CD4-positive, alpha-beta T cell (primary cell): ENCODE data around the gene AGAP1. TPM values are rescaled to one million over a fixed set of nuclear protein-coding genes. Genes with fewer than 3 reads are reported as not detected.

Experiments used
- ATAC-seq: fragments of 200-7000 bp; cut with Tn5 transposase; one replicate; pipeline ENCODE4 v1.10.0; 2022; ENCODE audit warnings: mild to moderate bottlenecking; ENCODE audit not compliant: poor library complexity
- CTCF ChIA-PET: fragments of 350-600 bp; sonication (Branson Sonifier 250); formaldehyde crosslinking; loops from one replicate; lab custom pipeline; 2021; ENCODE audit warnings: antibody characterized with exemption, inconsistent platforms; lab: Charles Lee
- POLR2A ChIA-PET: fragments of 350-600 bp; sonication (Branson Sonifier 250); formaldehyde crosslinking; loops from one replicate; lab custom pipeline; 2021; ENCODE audit warnings: antibody characterized with exemption, inconsistent platforms; lab: Charles Lee
- DNase-seq, 14 experiments: peaks; one replicate each; pipeline ENCODE4 v3.0.0-alpha.2; 2013 to 2020; ENCODE audit warnings: mixed read lengths in 2 of 14
- H3K27ac ChIP-seq, 2 donors: one replicate each; pipeline versions ENCODE4 v1.5.1 to v1.7.0; 2013; ENCODE audit warnings: low read length in 2 of 2, low read depth in 1 of 2, mild to moderate bottlenecking in 1 of 2
- H3K27me3 ChIP-seq, 2 experiments: 1 replicate in 1 of 2; 2 replicates in 1 of 2; pipeline versions ENCODE4 v1.6.1 to v1.7.0; 2013; ENCODE audit warnings: low read length in 2 of 2, control low read depth in 1 of 2, mild to moderate bottlenecking in 1 of 2, moderate library complexity in 1 of 2; ENCODE audit not compliant: insufficient read depth in 2 of 2, control insufficient read depth in 1 of 2
- H3K36me3 ChIP-seq: one replicate; pipeline ENCODE4 v1.6.1; 2013; ENCODE audit warnings: low read length, control low read depth; ENCODE audit not compliant: insufficient read depth
- H3K4me1 ChIP-seq: one replicate; pipeline ENCODE4 v1.6.1; 2013; ENCODE audit warnings: low read length, control low read depth; ENCODE audit not compliant: insufficient read depth
- H3K4me3 ChIP-seq: one replicate; pipeline ENCODE4 v1.5.1; 2013; ENCODE audit warnings: mild to moderate bottlenecking, low read length, moderate library complexity
- H3K9me3 ChIP-seq, 2 experiments: 1 replicate in 1 of 2; 2 replicates in 1 of 2; pipeline versions ENCODE4 v1.6.1 to v1.7.0; 2013; ENCODE audit warnings: low read length in 2 of 2, mild to moderate bottlenecking in 2 of 2, control low read depth in 1 of 2, moderate library complexity in 1 of 2; ENCODE audit not compliant: control insufficient read depth in 1 of 2, insufficient read depth in 1 of 2
- H3K27ac Mint-ChIP-seq: one replicate; pipeline ENCODE4 v1.8.0; 2020; ENCODE audit warnings: mixed read lengths
- H3K27me3 Mint-ChIP-seq: one replicate; pipeline ENCODE4 v1.8.0; 2021; ENCODE audit warnings: mixed read lengths
- H3K36me3 Mint-ChIP-seq: one replicate; pipeline ENCODE4 v1.8.0; 2021; ENCODE audit warnings: low read depth, mixed read lengths
- H3K4me1 Mint-ChIP-seq: one replicate; pipeline ENCODE4 v1.8.0; 2021; ENCODE audit warnings: low read depth, mixed read lengths
- H3K4me3 Mint-ChIP-seq: one replicate; pipeline ENCODE4 v1.8.0; 2020; ENCODE audit warnings: mild to moderate bottlenecking, mixed read lengths
- H3K9me3 Mint-ChIP-seq: one replicate; pipeline ENCODE4 v1.8.0; 2020; ENCODE audit warnings: mixed read lengths
- CTCF ChIP-seq: fragments of 200-600 bp; IDR thresholded peaks from one replicate; pipeline ENCODE4 v1.8.0; 2022; ENCODE audit warnings: antibody characterized with exemption, mild to moderate bottlenecking
- intact Hi-C, 2 experiments: fragments of 100-400 bp; cut with DNase I in 1 of 2; cut with micrococcal nuclease in 1 of 2; formaldehyde crosslinking; loops; one replicate each; pipeline versions ENCODE4 v1.15.1 to v1.9.0; 2023 to 2025; cut with DNase I, micrococcal nuclease
- total RNA-seq, 174 experiments: library from RNA in 2 of 174; stranded (reverse) in 2 of 174; gene quantifications; one replicate each; pipeline ENCODE4 v1.2.3 and lab custom pipeline; 2021 to 2026

The AGAP1 gene
- total RNA-seq, 2 experiments from 2014 or later = 2.6 to 3.1 TPM

GRCh38 chr2:235803028-235803427 lies 309.2 kb downstream of the AGAP1 start:
- no peak for DNase-seq
- ATAC-seq = no peak
- intact Hi-C loops = no loop called here

GRCh38 chr2:235804676-235805075 lies 310.8 kb downstream of the AGAP1 start:
- Histone ChIP-seq H3K27ac (no peak overlapping the region), H3K4me1 (no peaks in the 10 kb centered on the region), H3K36me3 (no peaks in the 10 kb centered on the region), H3K9me3 (peaks cover 0 to 8% of the 10 kb centered on the region in 2 experiments), H3K4me3 (no peak overlapping the region), H3K27me3 (peaks cover 0 to 4% of the 10 kb centered on the region in 2 experiments)
- Mint-ChIP-seq H3K27ac (no peak overlapping the region), H3K36me3 (no peaks in the 10 kb centered on the region), H3K4me3 (no peak overlapping the region), H3K27me3 (peaks cover 15% of the 10 kb centered on the region), H3K9me3 (no peaks in the 10 kb centered on the region), H3K4me1 (no peaks in the 10 kb centered on the region)
- DNase-seq (no peak), ATAC-seq (no peak)
- ChIA-PET CTCF (no interaction called here), POLR2A (no interaction called here)
- TF ChIP-seq CTCF = no peak
- intact Hi-C loops = no loop called here

More at GRCh38 chr2:235803028-235803427, 309.2 kb downstream of the AGAP1 start:
- Mint-ChIP-seq H3K9me3 (no peaks in the 10 kb centered on the region), H3K4me1 (no peaks in the 10 kb centered on the region), H3K27me3 (peaks cover 19% of the 10 kb centered on the region), H3K27ac (no peak overlapping the region), H3K4me3 (no peak overlapping the region), H3K36me3 (no peaks in the 10 kb centered on the region)
- no peaks in the 10 kb centered on the region for H3K36me3 ChIP-seq
- H3K9me3 ChIP-seq = peaks cover 0 to 8% of the 10 kb centered on the region in 2 experiments
- no peak overlapping the region for H3K4me3 ChIP-seq
- no peaks in the 10 kb centered on the region for H3K4me1 ChIP-seq
- no peak for TF ChIP-seq CTCF
- ChIA-PET CTCF (no interaction called here), POLR2A (no interaction called here)
- H3K27ac ChIP-seq = no peak overlapping the region
- H3K27me3 ChIP-seq = peaks cover 0 to 4% of the 10 kb centered on the region in 2 experiments

GRCh38 chr2:235806986-235807750 lies 313.3 kb downstream of the AGAP1 start:
- DNase-seq (no peak), ATAC-seq (no peak)
- Mint-ChIP-seq H3K27me3 (peaks cover 13% of the 10 kb centered on the region), H3K36me3 (no peaks in the 10 kb centered on the region), H3K27ac (no peak overlapping the region), H3K4me3 (no peak overlapping the region), H3K4me1 (no peaks in the 10 kb centered on the region), H3K9me3 (no peaks in the 10 kb centered on the region)
- POLR2A ChIA-PET = no interaction called here
- H3K4me1 ChIP-seq = no peaks in the 10 kb centered on the region
- H3K4me3 ChIP-seq = no peak overlapping the region
- no peak for TF ChIP-seq CTCF
- peaks cover 0 to 4% of the 10 kb centered on the region in 2 experiments for H3K9me3 ChIP-seq
- no peaks in the 10 kb centered on the region for H3K36me3 ChIP-seq
- intact Hi-C loops = no loop called here
- CTCF ChIA-PET = interaction anchor here (0.6 kb wide), 1 partner anchor 81 kb away, joined by 3 read pairs; no protein-coding TSS in a partner anchor
- peaks cover 0 to 4% of the 10 kb centered on the region in 2 experiments for H3K27me3 ChIP-seq
- no peak overlapping the region for H3K27ac ChIP-seq
